Panc1 (cell line): ENCODE measurements around the gene SNIP1.

Experiments
- POLR2AphosphoS5 ChIP-seq: IDR thresholded peaks from 2 replicates; pipeline ENCODE4 v1.6.1; 2012; ENCODE audit warnings: mild to moderate bottlenecking, low read depth, low read length, moderate library complexity
- SIN3A ChIP-seq: IDR thresholded peaks from 2 replicates; pipeline ENCODE4 v1.6.1; 2012; ENCODE audit warnings: low read depth, mild to moderate bottlenecking, low read length, moderate library complexity, borderline replicate concordance; ENCODE audit not compliant: insufficient read depth
- TF ChIP-seq, protein P1 (sequence below): fragments of 450-650 bp; IDR thresholded peaks from 2 replicates; pipeline ENCODE4 v1.5.1; 2017; ENCODE audit warnings: mild to moderate bottlenecking
- TF ChIP-seq, protein P2 (sequence below), 2 experiments: IDR thresholded peaks; 2 replicates each; pipeline ENCODE4 v1.6.1; 2011 to 2012; ENCODE audit warnings: low read depth in 2 of 2, control low read depth in 1 of 2, low read length in 1 of 2, mild to moderate bottlenecking in 1 of 2, moderate library complexity in 1 of 2; ENCODE audit not compliant: insufficient read depth in 1 of 2

DNA sequence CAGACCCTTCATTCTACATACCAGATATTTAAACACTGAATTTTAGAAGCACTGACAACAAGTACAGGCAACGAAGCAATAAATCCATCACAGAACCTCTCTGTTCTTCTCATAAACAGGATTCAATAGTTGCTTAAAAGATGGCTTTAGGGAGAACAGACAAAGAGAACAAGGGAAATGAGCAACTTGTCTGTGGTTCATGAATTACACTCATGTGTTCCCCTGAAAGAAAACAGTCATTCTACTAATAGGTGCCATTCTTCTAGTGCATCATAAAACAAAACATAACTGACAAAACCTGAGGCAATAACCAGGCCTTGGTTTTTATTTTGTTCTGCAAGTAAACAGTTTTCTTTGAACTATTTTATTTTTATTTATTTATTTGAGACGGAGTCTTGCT lies 34.8 kb upstream of the SNIP1 start:
- TF ChIP-seq, protein P1, sequence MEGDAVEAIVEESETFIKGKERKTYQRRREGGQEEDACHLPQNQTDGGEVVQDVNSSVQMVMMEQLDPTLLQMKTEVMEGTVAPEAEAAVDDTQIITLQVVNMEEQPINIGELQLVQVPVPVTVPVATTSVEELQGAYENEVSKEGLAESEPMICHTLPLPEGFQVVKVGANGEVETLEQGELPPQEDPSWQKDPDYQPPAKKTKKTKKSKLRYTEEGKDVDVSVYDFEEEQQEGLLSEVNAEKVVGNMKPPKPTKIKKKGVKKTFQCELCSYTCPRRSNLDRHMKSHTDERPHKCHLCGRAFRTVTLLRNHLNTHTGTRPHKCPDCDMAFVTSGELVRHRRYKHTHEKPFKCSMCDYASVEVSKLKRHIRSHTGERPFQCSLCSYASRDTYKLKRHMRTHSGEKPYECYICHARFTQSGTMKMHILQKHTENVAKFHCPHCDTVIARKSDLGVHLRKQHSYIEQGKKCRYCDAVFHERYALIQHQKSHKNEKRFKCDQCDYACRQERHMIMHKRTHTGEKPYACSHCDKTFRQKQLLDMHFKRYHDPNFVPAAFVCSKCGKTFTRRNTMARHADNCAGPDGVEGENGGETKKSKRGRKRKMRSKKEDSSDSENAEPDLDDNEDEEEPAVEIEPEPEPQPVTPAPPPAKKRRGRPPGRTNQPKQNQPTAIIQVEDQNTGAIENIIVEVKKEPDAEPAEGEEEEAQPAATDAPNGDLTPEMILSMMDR = no peak
- TF ChIP-seq, protein P2, sequence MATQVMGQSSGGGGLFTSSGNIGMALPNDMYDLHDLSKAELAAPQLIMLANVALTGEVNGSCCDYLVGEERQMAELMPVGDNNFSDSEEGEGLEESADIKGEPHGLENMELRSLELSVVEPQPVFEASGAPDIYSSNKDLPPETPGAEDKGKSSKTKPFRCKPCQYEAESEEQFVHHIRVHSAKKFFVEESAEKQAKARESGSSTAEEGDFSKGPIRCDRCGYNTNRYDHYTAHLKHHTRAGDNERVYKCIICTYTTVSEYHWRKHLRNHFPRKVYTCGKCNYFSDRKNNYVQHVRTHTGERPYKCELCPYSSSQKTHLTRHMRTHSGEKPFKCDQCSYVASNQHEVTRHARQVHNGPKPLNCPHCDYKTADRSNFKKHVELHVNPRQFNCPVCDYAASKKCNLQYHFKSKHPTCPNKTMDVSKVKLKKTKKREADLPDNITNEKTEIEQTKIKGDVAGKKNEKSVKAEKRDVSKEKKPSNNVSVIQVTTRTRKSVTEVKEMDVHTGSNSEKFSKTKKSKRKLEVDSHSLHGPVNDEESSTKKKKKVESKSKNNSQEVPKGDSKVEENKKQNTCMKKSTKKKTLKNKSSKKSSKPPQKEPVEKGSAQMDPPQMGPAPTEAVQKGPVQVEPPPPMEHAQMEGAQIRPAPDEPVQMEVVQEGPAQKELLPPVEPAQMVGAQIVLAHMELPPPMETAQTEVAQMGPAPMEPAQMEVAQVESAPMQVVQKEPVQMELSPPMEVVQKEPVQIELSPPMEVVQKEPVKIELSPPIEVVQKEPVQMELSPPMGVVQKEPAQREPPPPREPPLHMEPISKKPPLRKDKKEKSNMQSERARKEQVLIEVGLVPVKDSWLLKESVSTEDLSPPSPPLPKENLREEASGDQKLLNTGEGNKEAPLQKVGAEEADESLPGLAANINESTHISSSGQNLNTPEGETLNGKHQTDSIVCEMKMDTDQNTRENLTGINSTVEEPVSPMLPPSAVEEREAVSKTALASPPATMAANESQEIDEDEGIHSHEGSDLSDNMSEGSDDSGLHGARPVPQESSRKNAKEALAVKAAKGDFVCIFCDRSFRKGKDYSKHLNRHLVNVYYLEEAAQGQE (IDR thresholded peaks at IDR 0.05; ENCODE audit: insufficient read depth in 1 of 2, low read depth in 2 of 2, low read length in 1 of 2) = no peak
- TF ChIP-seq POLR2AphosphoS5 = no peak
- no peak for TF ChIP-seq SIN3A
